GM23338 (cell line): ENCODE results near the gene SLF2. TPM values are rescaled to one million over a fixed set of nuclear protein-coding genes. Genes with fewer than 3 reads are reported as not detected.

Experiments used
- ATAC-seq: fragments of 200-7000 bp; cut with Tn5 transposase; 3 replicates; pipeline ENCODE4 v1.9.1; 2020
- DNase-seq: peaks from one replicate; pipeline ENCODE4 v3.0.0-alpha.2; 2015; ENCODE audit warnings: low spot score
- H2AFZ ChIP-seq: fragments of 200-600 bp; sonication (generic); 2 replicates; pipeline ENCODE4 v1.8.0; 2016; ENCODE audit warnings: antibody characterized with exemption, mild to moderate bottlenecking, moderate library complexity
- H3F3A ChIP-seq: fragments of 200-600 bp; sonication (generic); replicated peaks from 2 replicates; pipeline ENCODE4 v1.8.0; 2017; ENCODE audit warnings: antibody characterized with exemption, mixed run types, low read depth
- H3K27ac ChIP-seq: fragments of 200-600 bp; sonication (generic); 2 replicates; pipeline ENCODE4 v1.6.1; 2016; ENCODE audit warnings: low read depth
- H3K27me3 ChIP-seq: fragments of 200-600 bp; sonication (generic); 2 replicates; pipeline ENCODE4 v1.8.0; 2016; ENCODE audit warnings: mild to moderate bottlenecking, mixed run types, moderate library complexity; ENCODE audit not compliant: insufficient read depth
- H3K36me3 ChIP-seq: fragments of 200-600 bp; sonication (generic); 2 replicates; pipeline ENCODE4 v1.8.0; 2016; ENCODE audit warnings: mild to moderate bottlenecking; ENCODE audit not compliant: insufficient read depth
- H3K4me1 ChIP-seq: fragments of 200-600 bp; sonication (generic); 2 replicates; pipeline ENCODE4 v1.8.0; 2016; ENCODE audit warnings: mild to moderate bottlenecking, moderate library complexity; ENCODE audit not compliant: insufficient read depth
- H3K4me2 ChIP-seq: fragments of 200-600 bp; sonication (generic); 2 replicates; pipeline ENCODE4 v1.7.1; 2017; ENCODE audit warnings: mixed run types
- H3K4me3 ChIP-seq: fragments of 200-600 bp; sonication (generic); 2 replicates; pipeline ENCODE4 v1.6.1; 2016; ENCODE audit warnings: mixed run types
- H3K79me2 ChIP-seq: fragments of 200-600 bp; sonication (generic); replicated peaks from 2 replicates; pipeline ENCODE4 v1.8.0; 2017; ENCODE audit warnings: mild to moderate bottlenecking; ENCODE audit not compliant: insufficient read depth
- H3K9me2 ChIP-seq: fragments of 200-600 bp; sonication (generic); 2 replicates; pipeline ENCODE4 v1.8.0; 2017; ENCODE audit not compliant: insufficient read depth
- H4K20me1 ChIP-seq: fragments of 200-600 bp; sonication (generic); replicated peaks from 2 replicates; pipeline ENCODE4 v1.8.0; 2017; ENCODE audit warnings: mild to moderate bottlenecking; ENCODE audit not compliant: insufficient read depth
- H3K27ac Mint-ChIP-seq: 2 replicates; pipeline ENCODE4 v1.8.0; 2020; ENCODE audit warnings: inconsistent platforms, mild to moderate bottlenecking, moderate library complexity, mixed read lengths
- H3K27me3 Mint-ChIP-seq: 3 replicates; pipeline ENCODE4 v1.8.0; 2022; ENCODE audit warnings: low read depth, mild to moderate bottlenecking, moderate library complexity, mixed read lengths, inconsistent platforms; ENCODE audit not compliant: insufficient read depth, poor library complexity
- H3K36me3 Mint-ChIP-seq: 3 replicates; pipeline ENCODE4 v1.8.0; 2021; ENCODE audit warnings: low read depth, mild to moderate bottlenecking, inconsistent platforms, moderate library complexity, mixed read lengths
- H3K4me1 Mint-ChIP-seq: 3 replicates; pipeline ENCODE4 v1.8.0; 2020; ENCODE audit warnings: mild to moderate bottlenecking, inconsistent platforms, mixed read lengths
- H3K4me3 Mint-ChIP-seq: 3 replicates; pipeline ENCODE4 v1.8.0; 2021; ENCODE audit warnings: moderate library complexity, mild to moderate bottlenecking, inconsistent platforms, mixed read lengths
- H3K9me3 Mint-ChIP-seq: 3 replicates; pipeline ENCODE4 v1.8.0; 2020; ENCODE audit warnings: moderate library complexity, mild to moderate bottlenecking, inconsistent platforms, mixed read lengths
- JUNB ChIP-seq: IDR thresholded peaks from one replicate; pipeline ENCODE4 v1.6.1; 2016; ENCODE audit warnings: antibody characterized with exemption; ENCODE audit not compliant: unreplicated experiment
- NANOG ChIP-seq: IDR thresholded peaks from 2 replicates; pipeline ENCODE4 v1.6.1; 2016; ENCODE audit warnings: antibody characterized with exemption, borderline replicate concordance
- ZNF331 ChIP-seq: fragments of 250-450 bp; sonication (Bioruptor Pico); IDR thresholded peaks from 2 replicates; pipeline ENCODE4 v1.5.0; 2020; ENCODE audit warnings: low read depth, mild to moderate bottlenecking, moderate library complexity
- polyA plus RNA-seq: library from polyadenylated mRNA; unstranded; fragments of >200 nt; fragmentation: Nextera tagmentation; extraction: Ambion mirVana; gene quantifications from 2 replicates; pipeline ENCODE4 v1.2.1, GENCODE V29; 2016
- total RNA-seq: library from RNA; depleted of rRNA; stranded (reverse); fragments of >200 nt; shearing (Covaris generic); gene quantifications from 2 replicates; pipeline ENCODE4 v1.2.3, GENCODE V29; 2014
- TF ChIP-seq, protein P1 (sequence below): fragments of 250-450 bp; sonication (Bioruptor Pico); IDR thresholded peaks from 2 replicates; pipeline ENCODE4 v1.5.0; 2020; ENCODE audit warnings: mild to moderate bottlenecking, moderate library complexity
- TF ChIP-seq, protein P2 (sequence below): IDR thresholded peaks from one replicate; pipeline ENCODE4 v1.6.1; 2018; ENCODE audit warnings: antibody characterized with exemption; ENCODE audit not compliant: unreplicated experiment

Gene SLF2
- total and polyA plus RNA-seq, 2 experiments from 2014 or later: 13.6 to 22.1 TPM

GRCh38 chr10:100888957-100889356 lies 23.8 kb upstream of the SLF2 start (continued):
- TF ChIP-seq, protein P1, sequence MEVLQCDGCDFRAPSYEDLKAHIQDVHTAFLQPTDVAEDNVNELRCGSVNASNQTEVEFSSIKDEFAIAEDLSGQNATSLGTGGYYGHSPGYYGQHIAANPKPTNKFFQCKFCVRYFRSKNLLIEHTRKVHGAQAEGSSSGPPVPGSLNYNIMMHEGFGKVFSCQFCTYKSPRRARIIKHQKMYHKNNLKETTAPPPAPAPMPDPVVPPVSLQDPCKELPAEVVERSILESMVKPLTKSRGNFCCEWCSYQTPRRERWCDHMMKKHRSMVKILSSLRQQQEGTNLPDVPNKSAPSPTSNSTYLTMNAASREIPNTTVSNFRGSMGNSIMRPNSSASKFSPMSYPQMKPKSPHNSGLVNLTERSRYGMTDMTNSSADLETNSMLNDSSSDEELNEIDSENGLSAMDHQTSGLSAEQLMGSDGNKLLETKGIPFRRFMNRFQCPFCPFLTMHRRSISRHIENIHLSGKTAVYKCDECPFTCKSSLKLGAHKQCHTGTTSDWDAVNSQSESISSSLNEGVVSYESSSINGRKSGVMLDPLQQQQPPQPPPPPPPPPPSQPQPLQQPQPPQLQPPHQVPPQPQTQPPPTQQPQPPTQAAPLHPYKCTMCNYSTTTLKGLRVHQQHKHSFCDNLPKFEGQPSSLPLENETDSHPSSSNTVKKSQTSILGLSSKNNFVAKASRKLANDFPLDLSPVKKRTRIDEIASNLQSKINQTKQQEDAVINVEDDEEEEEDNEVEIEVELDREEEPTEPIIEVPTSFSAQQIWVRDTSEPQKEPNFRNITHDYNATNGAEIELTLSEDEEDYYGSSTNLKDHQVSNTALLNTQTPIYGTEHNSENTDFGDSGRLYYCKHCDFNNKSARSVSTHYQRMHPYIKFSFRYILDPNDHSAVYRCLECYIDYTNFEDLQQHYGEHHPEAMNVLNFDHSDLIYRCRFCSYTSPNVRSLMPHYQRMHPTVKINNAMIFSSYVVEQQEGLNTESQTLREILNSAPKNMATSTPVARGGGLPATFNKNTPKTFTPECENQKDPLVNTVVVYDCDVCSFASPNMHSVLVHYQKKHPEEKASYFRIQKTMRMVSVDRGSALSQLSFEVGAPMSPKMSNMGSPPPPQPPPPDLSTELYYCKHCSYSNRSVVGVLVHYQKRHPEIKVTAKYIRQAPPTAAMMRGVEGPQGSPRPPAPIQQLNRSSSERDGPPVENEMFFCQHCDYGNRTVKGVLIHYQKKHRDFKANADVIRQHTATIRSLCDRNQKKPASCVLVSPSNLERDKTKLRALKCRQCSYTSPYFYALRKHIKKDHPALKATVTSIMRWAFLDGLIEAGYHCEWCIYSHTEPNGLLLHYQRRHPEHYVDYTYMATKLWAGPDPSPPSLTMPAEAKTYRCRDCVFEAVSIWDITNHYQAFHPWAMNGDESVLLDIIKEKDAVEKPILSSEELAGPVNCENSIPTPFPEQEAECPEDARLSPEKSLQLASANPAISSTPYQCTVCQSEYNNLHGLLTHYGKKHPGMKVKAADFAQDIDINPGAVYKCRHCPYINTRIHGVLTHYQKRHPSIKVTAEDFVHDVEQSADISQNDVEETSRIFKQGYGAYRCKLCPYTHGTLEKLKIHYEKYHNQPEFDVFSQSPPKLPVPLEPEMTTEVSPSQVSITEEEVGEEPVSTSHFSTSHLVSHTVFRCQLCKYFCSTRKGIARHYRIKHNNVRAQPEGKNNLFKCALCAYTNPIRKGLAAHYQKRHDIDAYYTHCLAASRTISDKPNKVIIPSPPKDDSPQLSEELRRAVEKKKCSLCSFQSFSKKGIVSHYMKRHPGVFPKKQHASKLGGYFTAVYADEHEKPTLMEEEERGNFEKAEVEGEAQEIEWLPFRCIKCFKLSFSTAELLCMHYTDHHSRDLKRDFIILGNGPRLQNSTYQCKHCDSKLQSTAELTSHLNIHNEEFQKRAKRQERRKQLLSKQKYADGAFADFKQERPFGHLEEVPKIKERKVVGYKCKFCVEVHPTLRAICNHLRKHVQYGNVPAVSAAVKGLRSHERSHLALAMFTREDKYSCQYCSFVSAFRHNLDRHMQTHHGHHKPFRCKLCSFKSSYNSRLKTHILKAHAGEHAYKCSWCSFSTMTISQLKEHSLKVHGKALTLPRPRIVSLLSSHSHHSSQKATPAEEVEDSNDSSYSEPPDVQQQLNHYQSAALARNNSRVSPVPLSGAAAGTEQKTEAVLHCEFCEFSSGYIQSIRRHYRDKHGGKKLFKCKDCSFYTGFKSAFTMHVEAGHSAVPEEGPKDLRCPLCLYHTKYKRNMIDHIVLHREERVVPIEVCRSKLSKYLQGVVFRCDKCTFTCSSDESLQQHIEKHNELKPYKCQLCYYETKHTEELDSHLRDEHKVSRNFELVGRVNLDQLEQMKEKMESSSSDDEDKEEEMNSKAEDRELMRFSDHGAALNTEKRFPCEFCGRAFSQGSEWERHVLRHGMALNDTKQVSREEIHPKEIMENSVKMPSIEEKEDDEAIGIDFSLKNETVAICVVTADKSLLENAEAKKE (CRISPR knock-in tag): no peak

- no peak overlapping the region for H3K27ac Mint-ChIP-seq
- TF ChIP-seq ZNF331 (CRISPR knock-in tag): no peak
- TF ChIP-seq, protein P2, sequence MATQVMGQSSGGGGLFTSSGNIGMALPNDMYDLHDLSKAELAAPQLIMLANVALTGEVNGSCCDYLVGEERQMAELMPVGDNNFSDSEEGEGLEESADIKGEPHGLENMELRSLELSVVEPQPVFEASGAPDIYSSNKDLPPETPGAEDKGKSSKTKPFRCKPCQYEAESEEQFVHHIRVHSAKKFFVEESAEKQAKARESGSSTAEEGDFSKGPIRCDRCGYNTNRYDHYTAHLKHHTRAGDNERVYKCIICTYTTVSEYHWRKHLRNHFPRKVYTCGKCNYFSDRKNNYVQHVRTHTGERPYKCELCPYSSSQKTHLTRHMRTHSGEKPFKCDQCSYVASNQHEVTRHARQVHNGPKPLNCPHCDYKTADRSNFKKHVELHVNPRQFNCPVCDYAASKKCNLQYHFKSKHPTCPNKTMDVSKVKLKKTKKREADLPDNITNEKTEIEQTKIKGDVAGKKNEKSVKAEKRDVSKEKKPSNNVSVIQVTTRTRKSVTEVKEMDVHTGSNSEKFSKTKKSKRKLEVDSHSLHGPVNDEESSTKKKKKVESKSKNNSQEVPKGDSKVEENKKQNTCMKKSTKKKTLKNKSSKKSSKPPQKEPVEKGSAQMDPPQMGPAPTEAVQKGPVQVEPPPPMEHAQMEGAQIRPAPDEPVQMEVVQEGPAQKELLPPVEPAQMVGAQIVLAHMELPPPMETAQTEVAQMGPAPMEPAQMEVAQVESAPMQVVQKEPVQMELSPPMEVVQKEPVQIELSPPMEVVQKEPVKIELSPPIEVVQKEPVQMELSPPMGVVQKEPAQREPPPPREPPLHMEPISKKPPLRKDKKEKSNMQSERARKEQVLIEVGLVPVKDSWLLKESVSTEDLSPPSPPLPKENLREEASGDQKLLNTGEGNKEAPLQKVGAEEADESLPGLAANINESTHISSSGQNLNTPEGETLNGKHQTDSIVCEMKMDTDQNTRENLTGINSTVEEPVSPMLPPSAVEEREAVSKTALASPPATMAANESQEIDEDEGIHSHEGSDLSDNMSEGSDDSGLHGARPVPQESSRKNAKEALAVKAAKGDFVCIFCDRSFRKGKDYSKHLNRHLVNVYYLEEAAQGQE: no peak
- no peak for TF ChIP-seq NANOG
- no peak for TF ChIP-seq JUNB
- TF ChIP-seq, protein P1 (CRISPR knock-in tag): no peak
These were observed 23.2 kb upstream of the SLF2 start for GRCh38 chr10:100889546-100889945.

More at GRCh38 chr10:100889546-100889945, 23.2 kb upstream of the SLF2 start:
- no peak for ATAC-seq
- Histone ChIP-seq H3K4me3 (no peak overlapping the region), H3K9me2 (no peaks in the 10 kb centered on the region), H3K4me1 (peaks cover 11% of the 10 kb centered on the region), H2AFZ (no peak overlapping the region), H4K20me1 (no peaks in the 10 kb centered on the region), H3K79me2 (no peaks in the 10 kb centered on the region), H3K4me2 (no peak overlapping the region), H3K27ac (no peak overlapping the region), H3F3A (no peaks in the 10 kb centered on the region), H3K27me3 (peaks cover 3% of the 10 kb centered on the region; the same call in 1 of the 2 replicates), H3K36me3 (no peaks in the 10 kb centered on the region; the same call in 1 of the 2 replicates)
- Mint-ChIP-seq H3K4me1 (peaks cover 16% of the 10 kb centered on the region), H3K27me3 (peaks cover 7% of the 10 kb centered on the region), H3K9me3 (no peaks in the 10 kb centered on the region), H3K4me3 (no peak overlapping the region), H3K36me3 (no peaks in the 10 kb centered on the region)
- DNase-seq: no peak
